Stimulated activated CD4-positive, alpha-beta T cell treated with anti-CD3 and anti-CD28 coated beads, Interleukin-12 subunit alpha, Interleukin-12 subunit beta, amount 100 ng/mL, for 24 hours (primary cell): ENCODE measurements around the gene ZNF407.
"Not testable (repeated sequence)": the region's sequence is repeated elsewhere in the genome, so short reads cannot be mapped to it uniquely, and the experiment has no call there.

ENCODE experiments used
- DNase-seq, 2 experiments: peaks; one replicate each; pipeline ENCODE4 v3.0.0-alpha.2; 2020; ENCODE audit warnings: low read depth in 2 of 2

ZNF407 gene, protein sequence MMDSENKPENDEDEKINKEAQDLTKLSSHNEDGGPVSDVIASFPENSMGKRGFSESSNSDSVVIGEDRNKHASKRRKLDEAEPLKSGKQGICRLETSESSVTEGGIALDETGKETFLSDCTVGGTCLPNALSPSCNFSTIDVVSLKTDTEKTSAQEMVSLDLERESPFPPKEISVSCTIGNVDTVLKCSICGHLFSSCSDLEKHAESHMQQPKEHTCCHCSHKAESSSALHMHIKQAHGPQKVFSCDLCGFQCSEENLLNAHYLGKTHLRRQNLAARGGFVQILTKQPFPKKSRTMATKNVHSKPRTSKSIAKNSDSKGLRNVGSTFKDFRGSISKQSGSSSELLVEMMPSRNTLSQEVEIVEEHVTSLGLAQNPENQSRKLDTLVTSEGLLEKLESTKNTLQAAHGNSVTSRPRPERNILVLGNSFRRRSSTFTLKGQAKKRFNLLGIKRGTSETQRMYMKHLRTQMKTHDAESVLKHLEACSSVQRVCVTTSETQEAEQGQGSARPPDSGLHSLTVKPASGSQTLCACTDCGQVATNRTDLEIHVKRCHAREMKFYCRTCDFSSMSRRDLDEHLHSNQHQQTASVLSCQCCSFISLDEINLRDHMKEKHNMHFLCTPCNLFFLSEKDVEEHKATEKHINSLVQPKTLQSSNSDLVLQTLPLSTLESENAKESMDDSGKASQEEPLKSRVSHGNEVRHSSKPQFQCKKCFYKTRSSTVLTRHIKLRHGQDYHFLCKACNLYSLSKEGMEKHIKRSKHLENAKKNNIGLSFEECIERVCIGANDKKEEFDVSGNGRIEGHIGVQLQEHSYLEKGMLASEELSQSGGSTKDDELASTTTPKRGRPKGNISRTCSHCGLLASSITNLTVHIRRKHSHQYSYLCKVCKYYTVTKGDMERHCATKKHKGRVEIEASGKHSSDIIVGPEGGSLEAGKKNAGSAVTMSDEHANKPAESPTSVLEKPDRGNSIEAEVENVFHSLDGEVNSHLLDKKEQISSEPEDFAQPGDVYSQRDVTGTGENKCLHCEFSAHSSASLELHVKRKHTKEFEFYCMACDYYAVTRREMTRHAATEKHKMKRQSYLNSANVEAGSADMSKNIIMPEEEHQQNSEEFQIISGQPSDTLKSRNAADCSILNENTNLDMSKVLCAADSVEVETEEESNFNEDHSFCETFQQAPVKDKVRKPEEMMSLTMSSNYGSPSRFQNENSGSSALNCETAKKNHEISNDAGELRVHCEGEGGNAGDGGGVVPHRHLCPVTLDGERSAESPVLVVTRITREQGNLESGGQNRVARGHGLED (N-terminal part only)

DNA sequence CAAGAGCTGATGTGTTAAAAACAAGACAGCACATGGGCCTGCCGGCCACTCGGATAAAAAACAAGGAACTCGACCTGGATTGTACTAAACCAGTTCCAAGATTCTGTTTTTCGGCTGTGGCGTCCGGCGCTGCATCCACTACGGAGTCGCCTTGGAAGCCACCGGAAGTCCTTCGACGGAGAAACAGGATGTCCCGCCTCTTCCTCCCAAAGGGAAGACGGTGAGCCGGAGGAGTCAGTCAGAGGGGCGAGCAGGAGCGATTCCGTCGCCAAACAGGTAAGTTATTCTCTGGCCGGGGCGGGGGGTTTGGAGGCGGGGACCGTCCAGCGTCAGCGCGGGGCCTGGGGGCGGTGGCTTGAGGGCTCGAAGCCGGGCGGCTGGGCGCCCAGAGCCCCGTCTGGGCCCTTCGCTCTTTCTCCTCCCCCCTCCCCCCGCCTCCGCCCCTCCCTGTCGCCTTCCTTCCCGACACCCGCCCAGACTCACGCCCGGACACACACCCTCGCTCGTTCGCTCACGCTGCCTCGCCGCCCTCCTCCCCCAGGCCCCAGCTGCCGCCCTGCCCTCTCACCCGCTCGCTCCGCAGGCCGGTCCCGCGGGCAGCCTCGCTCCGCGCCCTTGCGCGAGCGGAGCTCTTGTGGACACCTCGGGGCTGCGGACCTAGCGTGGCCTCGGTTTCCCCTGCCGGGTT is at the start of gene ZNF407:
Gene ZNF407, plus strand, starts transcription at position 209 of the 688 bp plus-strand sequence. CDS start 33,150 bp downstream, outside the sequence.
- peak; percentile 79 to 83 for DNase-seq

DNA sequence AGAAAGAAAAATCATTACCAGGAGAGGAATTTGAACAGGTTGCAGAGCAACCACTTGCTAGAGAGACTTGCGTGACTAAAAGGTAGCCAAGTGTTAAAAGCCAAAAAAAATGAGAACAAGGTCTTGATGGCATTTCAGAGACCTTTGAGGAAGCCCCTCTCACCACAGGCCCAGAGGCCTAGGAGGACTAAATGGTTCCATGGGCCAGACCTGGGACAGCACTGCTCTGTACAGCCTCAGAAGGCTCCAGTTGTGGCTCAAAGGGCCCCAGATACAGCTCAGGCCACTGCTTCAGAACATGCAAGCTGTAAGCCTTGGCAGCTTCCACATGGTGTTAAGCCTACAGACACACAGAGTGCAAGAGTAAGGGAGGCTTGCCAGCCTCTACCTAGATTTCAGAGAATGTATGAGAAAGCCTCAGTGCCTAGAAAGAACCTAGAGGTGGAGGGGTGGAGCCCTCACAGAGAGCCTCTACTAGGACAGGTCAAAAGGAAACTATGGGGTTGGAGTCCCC is 48.0 kb upstream of the ZNF407 start:
- DNase-seq = no peak

DNA sequence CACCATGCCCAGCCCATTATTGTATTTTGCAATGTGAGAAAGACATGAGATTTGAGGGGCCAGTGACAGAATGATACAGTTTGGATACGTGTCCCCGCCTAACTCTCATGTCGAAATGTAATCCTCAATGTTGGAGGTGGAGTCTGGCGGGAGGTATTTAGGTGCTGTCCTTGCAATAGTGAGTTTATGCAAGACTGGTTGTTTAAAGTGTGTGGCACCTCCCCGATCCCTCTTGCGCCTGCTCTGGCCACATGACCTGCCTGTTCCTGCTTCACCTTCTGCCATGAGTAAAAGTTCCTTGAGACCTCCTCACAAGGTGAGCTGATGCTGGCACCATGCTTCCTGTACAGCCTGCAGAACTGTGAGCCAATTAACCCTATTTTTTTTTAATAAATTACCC is 46.8 kb upstream of the ZNF407 start:
- no peak for DNase-seq

DNA sequence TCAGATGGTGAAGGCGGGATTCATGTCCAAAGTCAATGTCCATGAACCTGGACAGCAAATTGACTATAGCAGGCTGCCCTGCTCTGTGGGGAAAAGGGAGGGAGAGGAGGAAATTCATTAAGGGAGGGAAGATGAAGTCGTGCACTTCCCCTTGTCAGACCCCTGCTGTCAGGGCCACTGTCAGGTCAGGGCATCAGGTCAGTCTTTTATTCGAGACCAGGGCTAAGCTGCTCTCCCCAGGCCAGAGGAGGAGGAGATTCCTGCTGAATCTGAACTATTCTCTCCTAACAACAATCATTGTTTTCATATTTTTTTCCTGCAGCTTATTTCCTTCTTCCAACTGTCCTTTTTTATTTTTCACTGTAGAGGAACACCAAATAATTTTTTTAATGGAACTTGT is 46.2 kb upstream of the ZNF407 start:
- no peak for DNase-seq

DNA sequence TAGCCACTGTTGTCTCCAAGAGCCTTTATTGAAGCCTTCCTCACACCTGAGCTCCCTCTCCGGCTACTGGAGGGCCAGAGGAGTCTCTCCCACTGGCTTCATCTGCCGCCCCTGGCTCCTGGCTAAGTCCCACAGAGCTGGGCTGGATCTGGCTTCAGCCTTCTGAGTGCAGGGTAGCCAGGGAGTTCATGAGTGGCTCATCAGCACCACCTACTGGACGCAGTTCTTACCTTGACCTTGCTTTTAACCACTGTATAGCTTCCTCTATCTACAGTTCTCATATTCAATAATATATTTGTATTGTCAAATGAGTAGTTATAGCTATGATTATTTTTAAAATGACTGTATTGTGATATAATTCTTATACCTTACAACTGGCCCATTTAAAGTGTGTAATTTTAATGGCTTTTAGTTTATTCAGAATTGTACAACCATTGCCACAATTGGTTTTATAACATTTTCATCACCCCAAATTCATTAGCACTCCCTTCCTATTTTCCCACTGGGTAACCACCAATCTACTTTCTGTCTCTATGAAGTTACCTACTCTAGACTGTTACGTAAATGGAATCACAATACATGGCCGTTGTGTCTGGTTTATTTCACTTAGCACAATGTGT is 45.6 kb upstream of the ZNF407 start:
- DNase-seq = peak; percentile 53 to 78

DNA sequence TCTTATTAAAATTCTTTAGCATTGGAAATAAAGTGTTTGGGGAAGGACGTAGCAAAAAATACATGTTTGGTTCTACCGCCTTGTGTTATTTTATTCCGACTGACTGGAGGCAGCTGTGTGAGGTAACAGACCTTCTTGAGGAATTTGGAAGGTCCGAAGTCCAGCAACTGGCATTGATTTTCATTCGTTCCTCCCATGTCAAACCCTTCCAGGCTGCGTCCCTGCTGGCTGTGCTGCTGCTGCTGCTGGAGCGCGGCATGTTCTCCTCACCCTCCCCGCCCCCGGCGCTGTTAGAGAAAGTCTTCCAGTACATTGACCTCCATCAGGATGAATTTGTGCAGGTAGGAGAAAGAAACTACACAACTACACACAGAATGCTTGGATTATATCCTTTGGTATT is 41.5 kb upstream of the ZNF407 start:
- DNase-seq = no peak

DNA sequence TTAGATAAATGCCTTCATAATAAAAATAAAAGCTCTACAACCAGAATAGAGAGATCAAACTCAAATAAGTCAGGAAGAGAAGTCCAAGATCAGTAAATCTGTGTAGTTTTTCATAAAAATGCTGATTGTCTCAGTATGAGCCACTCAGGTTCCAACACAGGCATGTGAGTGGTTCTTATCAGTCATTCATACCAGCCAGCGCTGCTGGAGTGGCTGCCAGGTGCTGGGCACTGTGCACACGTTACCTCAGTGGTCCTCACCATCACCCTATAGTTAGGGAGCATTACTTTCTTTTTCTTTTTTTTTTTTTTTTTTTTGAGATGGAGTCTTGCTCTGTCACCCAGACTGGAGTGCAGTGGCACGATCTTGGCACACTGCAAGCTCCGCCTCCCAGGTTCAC is 39.6 kb upstream of the ZNF407 start:
- no peak for DNase-seq

DNA sequence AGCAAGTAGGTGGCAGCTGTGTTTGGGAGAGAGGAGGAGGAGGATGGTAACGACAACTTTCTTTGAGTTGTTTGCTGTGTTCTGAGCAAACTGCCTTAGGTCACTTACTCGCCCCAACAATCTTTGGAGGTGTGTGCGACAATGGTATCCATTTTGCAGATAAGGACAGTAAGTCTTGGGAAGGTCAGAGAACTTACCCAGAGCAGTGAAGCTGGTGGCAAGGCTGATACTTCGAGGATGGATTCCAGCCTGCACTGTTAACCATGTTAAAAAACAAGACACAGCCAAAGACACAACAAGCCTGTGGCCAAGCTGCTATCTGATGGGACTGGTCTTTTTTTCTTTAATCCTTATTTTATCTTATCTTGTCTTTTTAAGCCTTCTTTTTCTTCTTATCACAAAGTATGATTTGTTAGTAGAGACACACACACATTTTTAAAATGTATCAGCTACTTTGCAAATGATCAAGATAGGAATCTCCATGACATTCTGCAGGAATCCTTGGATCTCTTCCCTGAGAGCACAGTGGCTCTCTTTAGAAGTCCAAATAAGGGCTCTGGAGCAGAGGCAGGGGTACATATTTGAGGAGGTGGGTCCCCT is 35.4 kb upstream of the ZNF407 start:
- DNase-seq = no peak

DNA sequence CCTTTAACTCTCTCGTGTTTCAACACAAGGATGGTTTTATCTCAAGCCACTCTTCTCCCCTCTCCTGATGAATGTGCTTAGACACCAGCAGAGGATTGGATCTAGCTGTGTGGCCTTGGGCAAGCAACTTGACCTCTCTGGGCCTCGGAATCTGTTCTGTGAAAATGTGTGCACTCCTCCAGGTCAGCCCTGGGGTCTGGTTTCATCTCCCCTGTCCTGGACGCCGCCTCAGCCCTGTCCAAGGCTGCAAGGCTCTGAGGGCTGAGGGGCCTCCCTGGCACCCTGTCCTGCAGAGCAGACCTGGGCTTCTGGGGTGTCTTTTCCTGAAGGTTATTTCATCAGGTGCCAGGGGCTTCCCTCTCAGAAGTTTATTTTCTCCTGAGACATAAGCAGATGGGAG is 34.9 kb upstream of the ZNF407 start:
- no peak for DNase-seq

DNA sequence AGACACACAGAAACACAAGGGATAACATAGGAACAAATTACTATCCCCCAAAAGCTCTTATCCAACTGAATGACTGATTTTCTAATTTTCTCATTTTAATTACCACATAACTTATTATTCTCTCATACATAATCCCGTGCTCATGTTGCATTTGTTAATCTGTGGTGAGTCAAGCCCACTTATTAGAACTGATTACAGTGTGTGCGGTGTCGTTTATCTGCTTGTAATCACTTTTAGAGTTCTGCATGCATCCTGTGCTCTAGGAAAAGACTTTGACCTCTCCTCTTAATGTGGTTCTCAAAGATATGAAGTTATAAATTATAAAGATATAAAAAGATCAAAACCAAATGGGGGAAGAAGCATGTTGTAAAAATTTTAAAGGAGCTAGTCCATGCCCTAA is 33.7 kb upstream of the ZNF407 start:
- no peak for DNase-seq

DNA sequence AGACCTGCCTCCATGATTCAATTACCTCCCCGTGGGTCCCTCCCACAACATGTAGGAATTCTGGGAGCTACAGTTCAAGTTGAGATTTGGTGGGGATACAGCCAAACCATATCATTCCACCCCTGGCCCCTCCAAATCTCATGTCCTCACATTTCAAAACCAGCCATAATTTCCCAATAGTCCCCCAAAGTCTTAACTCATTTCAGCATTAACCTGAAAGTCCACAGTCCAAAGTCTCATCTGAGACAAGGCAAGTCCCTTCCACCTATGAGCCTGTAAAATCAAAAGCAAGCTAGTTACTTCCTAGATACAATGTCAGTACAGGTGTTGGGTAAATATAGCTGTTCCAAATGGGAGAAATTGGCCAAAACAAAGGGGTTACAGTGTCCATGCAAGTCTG is 32.5 kb upstream of the ZNF407 start:
- DNase-seq = not testable (repeated sequence)

DNA sequence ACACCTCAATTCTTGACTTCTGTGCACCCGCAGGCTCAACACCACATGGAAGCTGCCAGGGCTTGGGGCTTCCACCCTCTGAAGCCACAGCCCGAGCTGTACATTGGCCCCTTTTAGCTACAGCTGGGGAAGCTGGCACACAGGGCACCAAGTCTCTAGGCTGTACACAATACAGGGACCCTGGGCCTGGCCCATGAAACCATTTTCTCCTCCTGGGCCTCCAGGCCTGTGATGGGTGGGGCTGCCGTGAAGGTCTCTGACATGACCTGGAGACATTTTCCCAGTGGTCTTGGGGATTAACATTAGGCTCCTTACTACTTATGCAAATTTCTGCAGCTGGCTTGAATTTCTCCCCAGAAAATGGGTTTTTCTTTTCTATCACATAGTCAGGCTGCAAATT is 31.7 kb upstream of the ZNF407 start:
- not testable (repeated sequence) for DNase-seq

DNA sequence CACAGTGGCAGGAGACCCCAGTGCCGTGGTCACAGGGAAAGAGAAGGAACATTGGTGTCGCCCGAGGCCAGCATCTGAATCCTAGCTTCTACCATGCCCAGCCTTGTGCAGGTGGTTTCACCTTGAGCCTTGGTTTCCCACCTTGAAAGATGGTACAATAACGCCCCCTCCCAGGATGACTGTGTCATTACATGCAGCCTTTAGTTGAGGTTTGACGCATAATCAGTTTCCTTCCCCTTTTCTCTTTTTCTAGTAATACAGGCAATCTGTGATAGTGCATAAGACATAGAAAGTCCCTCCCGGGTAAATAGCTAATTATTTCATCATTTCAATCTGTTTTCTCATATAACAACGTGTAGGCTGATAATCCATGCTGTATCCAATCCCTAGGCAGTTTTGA is 29.8 kb upstream of the ZNF407 start:
- no peak for DNase-seq

DNA sequence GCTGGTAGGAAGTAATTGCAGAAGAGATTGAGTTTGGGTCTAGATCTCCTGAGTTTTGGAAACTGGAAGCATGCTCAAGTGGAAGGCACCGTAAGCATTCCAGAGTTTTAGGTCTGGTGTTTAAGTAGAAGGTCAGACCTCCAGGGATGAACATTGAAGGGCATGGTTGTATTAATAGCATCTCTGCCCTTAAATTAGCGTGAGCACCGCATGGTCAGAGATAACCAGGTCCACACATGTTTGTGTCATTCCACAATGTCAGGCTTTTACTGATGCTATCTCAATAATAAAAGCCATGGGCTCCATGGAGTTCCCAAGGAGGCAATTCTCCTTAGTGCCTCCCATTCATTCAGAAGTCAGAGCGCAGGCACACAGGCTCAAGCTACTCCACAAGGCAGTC is 28.3 kb upstream of the ZNF407 start:
- DNase-seq = no peak

DNA sequence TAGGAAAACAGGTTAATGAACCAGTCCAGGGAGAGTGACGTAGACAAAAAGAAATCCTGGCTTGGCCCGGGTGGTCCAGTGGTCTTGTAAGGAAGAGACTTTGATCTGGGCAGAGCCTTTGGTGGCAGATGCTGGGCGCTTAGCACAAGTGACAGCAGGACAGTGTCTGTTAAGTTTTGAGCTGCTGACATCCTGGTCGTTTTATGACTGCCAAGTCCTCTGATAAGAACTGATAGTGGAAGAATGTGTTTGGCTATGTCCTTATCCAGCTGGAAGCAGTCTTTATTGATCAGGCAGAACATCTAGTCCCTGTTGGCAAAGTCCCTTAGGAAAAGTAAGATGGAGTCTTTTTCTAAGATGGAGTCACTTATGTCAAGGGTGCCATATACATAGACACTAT is 27.4 kb upstream of the ZNF407 start:
- DNase-seq = no peak

DNA sequence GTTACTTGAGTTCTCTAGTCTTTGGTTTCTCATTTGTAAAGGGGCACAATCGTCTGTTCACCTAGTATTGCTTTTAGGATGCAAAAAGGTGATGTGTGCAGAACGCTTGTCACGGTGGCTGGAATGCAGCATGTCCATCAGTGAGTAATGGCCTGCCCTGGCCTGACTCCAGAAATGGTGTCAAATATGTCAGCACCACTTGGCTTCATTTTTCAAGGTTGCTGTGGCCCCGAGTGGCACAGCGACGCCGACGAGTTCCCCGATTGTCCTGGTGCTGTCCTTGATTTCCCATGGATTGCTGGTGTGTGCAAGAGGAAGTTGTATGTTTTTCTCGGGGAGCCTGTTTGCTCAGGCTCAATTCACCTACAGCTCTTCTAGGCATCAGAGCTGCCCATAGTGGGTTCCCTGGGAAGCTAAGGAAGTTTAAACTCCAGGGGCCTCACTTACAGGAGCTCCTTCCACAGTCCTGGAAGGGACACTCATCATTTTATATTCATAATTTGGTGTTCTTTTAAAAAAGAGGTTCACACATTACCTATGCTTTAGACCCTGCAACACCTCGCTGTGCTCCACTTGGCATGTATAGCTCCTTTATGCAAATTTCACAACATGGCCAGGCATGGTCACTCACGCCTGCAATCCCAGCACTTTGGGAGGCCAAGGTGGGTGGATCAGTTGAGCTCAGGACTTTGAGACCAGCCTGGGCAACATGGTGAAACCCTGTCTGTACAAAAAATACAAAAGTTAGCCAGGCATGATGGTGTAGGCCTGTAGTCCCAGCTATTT is 25.6 kb upstream of the ZNF407 start:
- no peak for DNase-seq

DNA sequence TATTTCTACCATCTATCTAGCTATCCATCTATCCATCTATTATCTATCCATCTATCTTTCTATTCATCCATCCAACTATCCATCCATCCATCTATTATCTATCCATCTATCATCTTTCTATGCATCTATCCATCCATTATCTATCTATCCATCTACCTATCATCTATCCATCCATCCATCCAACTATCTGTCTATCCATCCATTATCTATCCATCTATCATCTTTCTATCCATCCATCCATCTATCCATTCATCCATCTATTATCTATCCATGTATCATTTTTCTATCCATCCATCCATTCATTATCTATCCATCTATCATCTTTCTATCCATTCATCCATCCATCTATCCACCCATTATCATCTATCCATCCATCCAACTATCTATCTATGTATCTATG is 24.6 kb upstream of the ZNF407 start:
- DNase-seq = no peak

DNA sequence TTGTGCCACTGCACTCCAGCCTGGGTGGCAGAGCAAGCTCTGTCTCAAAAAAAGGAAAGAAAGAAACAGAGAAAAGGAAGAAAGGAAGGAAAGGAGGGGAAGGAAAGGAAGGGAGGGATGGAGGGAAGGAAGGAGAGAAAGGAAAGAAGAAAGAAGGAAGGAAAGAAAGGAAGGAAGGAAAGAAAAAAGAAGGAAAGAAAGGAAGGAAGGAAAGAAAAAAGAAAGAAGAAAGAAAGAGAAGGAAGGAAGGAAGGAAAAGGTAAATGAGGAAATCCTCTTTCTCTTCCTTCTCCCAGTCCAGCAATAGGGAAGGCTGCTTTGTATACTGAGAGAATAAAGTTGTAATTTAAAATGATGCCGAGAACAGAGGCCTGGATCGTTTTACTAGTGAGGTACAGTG is 22.8 kb upstream of the ZNF407 start:
- no peak for DNase-seq

DNA sequence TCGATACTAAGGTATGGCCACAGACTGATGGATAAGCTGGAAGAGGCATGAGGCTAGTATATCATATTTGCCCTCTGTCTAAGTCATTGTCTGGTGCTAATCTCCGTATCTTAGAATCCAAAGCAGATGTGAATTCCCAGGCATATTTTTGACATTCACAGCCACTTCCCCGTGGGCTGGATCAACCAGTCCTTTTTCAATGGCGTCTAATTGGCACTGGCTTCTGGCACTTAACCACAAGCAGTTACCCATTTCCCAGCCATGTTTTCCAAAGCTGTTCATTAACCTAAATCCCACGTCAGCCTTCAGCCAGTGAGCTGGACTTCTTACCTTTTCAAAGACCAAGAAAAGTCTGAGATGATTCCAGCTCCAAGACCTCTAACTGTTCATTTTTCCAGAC is 20.7 kb upstream of the ZNF407 start:
- no peak for DNase-seq
